Measurements from ENCODE around the gene CASP2.

- TF ChIP-seq POLR2A (IDR thresholded peaks at IDR 0.05; ENCODE audit: low read depth, low read length), result no peak
- no peak for TF ChIP-seq POLR2AphosphoS5 (IDR thresholded peaks at IDR 0.05; ENCODE audit: low read depth, low read length)
- no peak for TF ChIP-seq TAF1 (IDR thresholded peaks at IDR 0.05; ENCODE audit: borderline replicate concordance, low read depth, low read length)
These were observed 63.4 kb downstream of the CASP2 start for GRCh38 chr7:143351574-143351973.
